Activated CD8-positive, alpha-beta memory T cell treated with anti-CD3 and anti-CD28 coated beads, Interleukin-2, amount 10 ng/mL, durations not matched to agents 7 days and 5 days (primary cell): Measurements from ENCODE around the gene XRCC2. TPM values are rescaled to one million over a fixed set of nuclear protein-coding genes. Genes with fewer than 3 reads are reported as not detected.

Experiments
- ATAC-seq: fragments of 150-1000 bp; cut with Tn5 transposase; one replicate; pipeline ENCODE4 v1.10.0; 2021; ENCODE audit warnings: moderate library complexity
- CTCF ChIA-PET: fragments of 350-600 bp; sonication (Branson Sonifier 250); formaldehyde crosslinking; loops from one replicate; lab custom pipeline; 2021; ENCODE audit warnings: antibody characterized with exemption; lab: Charles Lee
- DNase-seq: peaks from one replicate; pipeline ENCODE4 v3.0.0-alpha.2; 2020
- H3K27ac Mint-ChIP-seq: one replicate; pipeline ENCODE4 v1.8.0; 2021; ENCODE audit warnings: mild to moderate bottlenecking, mixed read lengths
- H3K27me3 Mint-ChIP-seq: one replicate; pipeline ENCODE4 v1.8.0; 2021; ENCODE audit warnings: mixed read lengths
- H3K36me3 Mint-ChIP-seq: one replicate; pipeline ENCODE4 v1.8.0; 2021; ENCODE audit warnings: mild to moderate bottlenecking, mixed read lengths
- H3K4me1 Mint-ChIP-seq: one replicate; pipeline ENCODE4 v1.8.0; 2021; ENCODE audit warnings: mixed read lengths
- H3K4me3 Mint-ChIP-seq: one replicate; pipeline ENCODE4 v1.8.0; 2021; ENCODE audit warnings: mild to moderate bottlenecking, moderate library complexity, mixed read lengths
- H3K9me3 Mint-ChIP-seq: one replicate; pipeline ENCODE4 v1.8.0; 2022; ENCODE audit warnings: low read depth, mixed read lengths
- total RNA-seq, 2 experiments: library from RNA; stranded (reverse); gene quantifications; one replicate each; pipeline ENCODE4 v1.2.3, GENCODE V29; 2021

XRCC2 gene
- total RNA-seq, 2 experiments from 2014 or later: 18.0 to 20.6 TPM

DNA sequence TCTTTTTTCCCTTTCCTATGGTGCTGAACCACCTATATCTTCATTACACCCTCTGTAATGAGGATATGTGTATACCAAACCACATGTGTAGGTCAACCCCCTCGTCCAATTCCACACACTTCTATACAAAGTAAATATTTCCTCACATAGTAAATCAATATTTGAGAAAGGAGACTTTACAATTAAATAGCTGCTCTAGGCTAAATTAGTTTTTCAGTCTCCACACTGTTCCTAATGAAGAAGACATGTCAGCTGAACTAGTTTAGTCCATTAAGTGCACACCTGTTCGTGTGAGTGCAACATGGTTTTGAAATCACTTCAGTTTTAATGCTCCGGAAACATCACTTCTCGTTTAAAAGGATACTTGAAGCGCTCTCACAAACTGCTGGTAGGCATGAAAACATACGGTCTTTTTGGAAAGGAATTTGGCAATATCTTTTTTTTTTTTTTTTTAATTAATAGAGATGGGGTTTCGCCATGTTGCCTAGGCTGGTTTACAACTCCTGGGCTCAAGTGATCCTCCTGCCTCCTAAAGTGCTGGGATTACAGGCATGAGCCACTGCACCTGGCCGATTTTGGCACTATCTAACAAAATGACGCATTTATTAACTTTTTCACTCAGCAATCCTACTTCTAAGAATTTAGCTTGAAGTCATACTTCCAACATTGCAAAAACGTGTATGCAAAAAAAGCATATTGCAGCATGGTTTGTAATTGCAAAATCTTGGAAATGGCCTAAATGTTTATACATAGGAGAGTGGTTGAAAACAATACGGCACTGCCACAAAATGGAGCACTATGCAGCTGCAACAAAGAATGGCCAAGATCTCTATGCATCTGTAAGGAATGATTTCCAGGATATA, 2.1 kb upstream of the XRCC2 start:
- no peak for DNase-seq
- peaks cover 8% of the 10 kb centered on the region for H3K36me3 Mint-ChIP-seq
- H3K9me3 Mint-ChIP-seq: no peaks in the 10 kb centered on the region
- H3K4me1 Mint-ChIP-seq: peaks cover 15% of the 10 kb centered on the region
- H3K4me3 Mint-ChIP-seq: no peak overlapping the region
- CTCF ChIA-PET: interaction anchor here (0.7 kb wide), 1 partner anchor 342 kb away, joined by 3 read pairs; no protein-coding TSS in a partner anchor
- H3K27me3 Mint-ChIP-seq: no peaks in the 10 kb centered on the region
- no peak for ATAC-seq
- no peak overlapping the region for H3K27ac Mint-ChIP-seq

DNA sequence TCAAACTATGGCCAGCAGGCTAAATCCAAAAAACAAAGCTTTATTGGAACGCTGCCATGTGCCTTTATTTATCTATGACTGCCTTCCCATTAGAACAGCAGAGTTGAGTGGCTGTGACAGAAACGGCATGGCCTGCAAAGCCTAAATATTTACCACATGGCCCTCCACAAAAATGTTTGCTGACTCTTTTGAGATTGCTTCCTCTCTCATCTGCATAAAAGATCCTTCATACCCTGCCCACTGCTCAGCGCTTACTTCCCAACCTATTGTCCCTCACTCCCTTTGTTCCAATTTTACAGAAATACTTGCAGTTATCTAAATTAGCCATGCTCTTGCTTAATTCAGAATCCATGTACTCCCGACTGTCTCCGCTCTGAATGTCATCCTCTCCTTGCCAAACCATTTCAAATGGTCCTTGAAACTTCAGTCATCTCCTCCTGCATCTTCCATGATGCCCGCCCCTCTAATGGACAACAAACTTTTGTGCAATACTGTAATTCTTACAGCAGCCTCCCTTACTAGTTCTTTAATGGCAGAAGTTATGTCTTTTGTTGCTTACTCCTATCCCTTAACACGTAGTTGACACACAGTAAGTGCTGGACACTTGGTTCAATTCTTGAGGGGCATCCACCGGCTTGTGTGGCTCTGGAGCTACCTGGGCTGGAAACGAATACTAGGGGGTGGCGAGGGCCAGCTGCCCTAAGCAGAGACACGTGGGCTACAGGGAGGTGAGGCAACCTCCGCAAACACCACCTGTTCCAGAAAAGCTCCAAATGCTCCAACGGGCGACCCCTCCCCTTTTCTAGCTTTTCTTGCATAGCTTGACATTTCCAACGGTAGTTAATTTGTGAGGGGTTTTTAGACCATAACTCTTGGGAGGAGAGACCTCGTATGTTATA, 832 bp downstream of the XRCC2 start:
- CTCF ChIA-PET: interaction anchor here (1.0 kb wide), 1 partner anchor 15 kb away, joined by 4 read pairs; no protein-coding TSS in a partner anchor
- peaks cover 22% of the 10 kb centered on the region for H3K4me1 Mint-ChIP-seq
- peak overlapping the region; percentile 97 for H3K4me3 Mint-ChIP-seq
- peak overlapping the region; percentile 99 for H3K27ac Mint-ChIP-seq
- ATAC-seq: peak; percentile 37
- peak; percentile 52 for DNase-seq
- H3K36me3 Mint-ChIP-seq: peaks cover 19% of the 10 kb centered on the region
- H3K27me3 Mint-ChIP-seq: no peaks in the 10 kb centered on the region
- no peaks in the 10 kb centered on the region for H3K9me3 Mint-ChIP-seq

DNA sequence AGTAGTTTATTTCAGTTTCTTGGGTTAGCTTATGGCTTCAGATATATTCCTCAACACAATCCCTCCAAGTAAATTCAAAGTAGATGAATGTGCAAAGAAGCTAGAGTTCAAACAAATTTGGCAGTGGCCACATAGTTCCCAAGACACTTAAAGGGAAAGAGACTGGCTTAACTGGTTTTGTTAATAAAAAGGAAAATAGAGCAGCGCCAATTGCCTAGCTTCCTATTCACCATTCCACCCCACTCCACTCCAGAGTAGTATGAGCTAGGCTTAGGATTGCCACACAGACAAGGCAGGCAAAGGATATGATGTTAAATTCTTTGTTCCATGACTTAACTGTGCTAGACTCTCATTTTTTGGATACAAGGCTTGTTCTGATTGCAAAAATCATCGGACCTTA, 2.0 kb downstream of the XRCC2 start:
- DNase-seq: no peak
- peaks cover 26% of the 10 kb centered on the region for H3K36me3 Mint-ChIP-seq
- H3K27me3 Mint-ChIP-seq: no peaks in the 10 kb centered on the region
- H3K27ac Mint-ChIP-seq: no peak overlapping the region
- no peaks in the 10 kb centered on the region for H3K9me3 Mint-ChIP-seq
- H3K4me3 Mint-ChIP-seq: no peak overlapping the region
- H3K4me1 Mint-ChIP-seq: peaks cover 23% of the 10 kb centered on the region
- CTCF ChIA-PET: no interaction called here
- ATAC-seq: no peak

DNA sequence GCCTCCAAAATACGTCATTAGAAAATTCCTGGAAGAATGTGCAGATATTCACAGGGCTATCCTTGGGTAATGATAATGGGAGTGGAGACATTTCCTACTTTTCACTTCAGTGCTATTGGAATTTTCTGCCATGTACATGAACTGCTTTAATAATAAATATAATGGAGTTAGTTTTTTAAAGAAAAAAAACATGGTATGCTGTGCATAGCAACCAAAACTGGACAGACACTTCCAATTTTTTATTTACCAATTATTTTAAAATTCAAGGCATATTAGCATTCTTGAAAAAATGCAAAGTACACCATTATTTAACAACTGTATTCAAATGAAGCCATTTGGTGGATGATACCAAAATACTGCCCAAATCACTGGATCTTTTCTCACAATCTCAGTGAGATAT, 3.3 kb downstream of the XRCC2 start:
- ATAC-seq: no peak
- Mint-ChIP-seq H3K27me3 (no peaks in the 10 kb centered on the region), H3K36me3 (peaks cover 35% of the 10 kb centered on the region), H3K4me3 (no peak overlapping the region), H3K9me3 (no peaks in the 10 kb centered on the region), H3K4me1 (peaks cover 30% of the 10 kb centered on the region), H3K27ac (no peak overlapping the region)
- CTCF ChIA-PET: no interaction called here
- no peak for DNase-seq

DNA sequence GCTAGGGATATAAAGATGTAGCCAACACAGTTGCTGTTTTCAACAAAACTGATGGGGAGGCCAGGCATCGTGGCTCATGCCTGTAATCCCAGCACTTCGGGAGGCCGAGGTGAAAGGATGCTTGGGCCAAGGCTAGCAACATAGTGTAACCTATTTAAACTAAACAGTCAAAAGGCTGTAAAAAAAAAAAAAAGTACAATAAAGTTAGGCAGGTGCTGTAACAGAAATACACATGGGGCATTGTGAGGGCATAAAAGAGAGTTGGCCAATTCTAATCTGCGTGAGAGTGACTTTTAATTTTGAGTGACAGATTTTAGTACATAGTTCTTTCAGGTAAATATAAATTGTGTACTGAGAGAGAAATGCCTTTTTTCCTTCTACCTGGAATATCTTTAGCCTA, 6.2 kb downstream of the XRCC2 start:
- no peak for ATAC-seq
- H3K36me3 Mint-ChIP-seq: peaks cover 39% of the 10 kb centered on the region
- H3K4me1 Mint-ChIP-seq: peaks cover 22% of the 10 kb centered on the region
- no peak overlapping the region for H3K27ac Mint-ChIP-seq
- H3K27me3 Mint-ChIP-seq: no peaks in the 10 kb centered on the region
- DNase-seq: no peak
- no peak overlapping the region for H3K4me3 Mint-ChIP-seq
- H3K9me3 Mint-ChIP-seq: no peaks in the 10 kb centered on the region
- CTCF ChIA-PET: no interaction called here

DNA sequence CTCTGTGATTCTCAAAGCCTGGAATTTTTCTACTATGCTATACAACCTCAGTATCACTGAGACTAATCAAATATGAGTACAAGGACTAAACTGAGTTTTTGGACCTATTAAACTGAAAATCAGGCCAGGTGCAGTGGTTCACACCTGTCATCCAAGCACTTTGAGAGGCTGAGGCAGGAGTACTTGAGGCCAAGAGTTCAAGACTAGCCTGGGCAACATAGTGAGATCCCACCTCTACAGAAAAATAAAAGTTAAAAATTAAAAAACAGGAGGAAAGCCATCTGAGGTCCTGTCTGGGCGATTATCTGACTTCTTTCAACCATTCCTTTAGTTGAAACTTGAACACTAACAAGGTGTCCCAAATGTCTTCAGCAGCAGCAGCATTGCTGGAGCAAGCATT, 7.0 kb downstream of the XRCC2 start:
- H3K27ac Mint-ChIP-seq: no peak overlapping the region
- DNase-seq (no peak), ATAC-seq (no peak)
- peaks cover 18% of the 10 kb centered on the region for H3K4me1 Mint-ChIP-seq
- H3K9me3 Mint-ChIP-seq: no peaks in the 10 kb centered on the region
- CTCF ChIA-PET: no interaction called here
- H3K27me3 Mint-ChIP-seq: no peaks in the 10 kb centered on the region
- H3K4me3 Mint-ChIP-seq: no peak overlapping the region
- peaks cover 39% of the 10 kb centered on the region for H3K36me3 Mint-ChIP-seq

DNA sequence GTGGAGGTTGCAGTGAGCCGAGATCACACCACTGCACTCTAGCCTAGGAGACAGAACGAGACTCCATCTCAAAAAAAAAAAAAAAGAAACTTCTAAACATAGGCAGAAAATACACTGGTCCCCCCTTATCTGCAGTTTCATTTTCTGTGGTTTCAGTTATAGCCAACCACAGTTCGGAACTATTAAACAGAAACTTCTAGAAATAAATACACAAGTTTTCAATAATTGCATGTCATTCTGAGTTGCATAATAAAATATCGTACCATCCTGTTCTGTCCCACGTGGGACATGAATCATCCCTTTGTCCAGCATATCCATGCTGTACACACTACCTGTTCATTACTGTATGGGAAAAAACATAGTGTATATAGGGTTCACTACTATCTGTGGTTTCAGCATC, 8.0 kb downstream of the XRCC2 start:
- ATAC-seq: no peak
- H3K9me3 Mint-ChIP-seq: no peaks in the 10 kb centered on the region
- no peaks in the 10 kb centered on the region for H3K27me3 Mint-ChIP-seq
- H3K4me1 Mint-ChIP-seq: peaks cover 16% of the 10 kb centered on the region
- no peak for DNase-seq
- H3K27ac Mint-ChIP-seq: no peak overlapping the region
- no peak overlapping the region for H3K4me3 Mint-ChIP-seq
- CTCF ChIA-PET: no interaction called here
- H3K36me3 Mint-ChIP-seq: peaks cover 39% of the 10 kb centered on the region

DNA sequence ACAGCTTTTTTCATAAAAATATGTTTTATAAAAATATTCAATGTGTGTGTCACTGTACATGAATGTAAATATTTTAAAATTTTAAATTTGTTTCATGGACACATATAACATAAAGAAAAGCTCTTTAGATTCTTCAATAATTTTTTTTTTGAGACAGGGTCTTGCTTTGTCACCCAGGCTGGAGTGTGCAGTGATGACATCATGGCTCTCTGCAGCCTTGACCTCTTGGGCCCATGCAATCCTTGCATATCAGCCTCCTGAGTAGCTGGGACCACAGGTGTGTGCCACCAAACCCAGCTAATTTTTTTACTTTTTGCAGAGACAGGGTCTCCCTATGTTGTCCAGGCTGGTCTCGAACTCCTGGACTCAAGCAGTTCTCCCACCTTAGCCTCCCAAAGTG, 9.9 kb downstream of the XRCC2 start:
- CTCF ChIA-PET: no interaction called here
- H3K4me3 Mint-ChIP-seq: no peak overlapping the region
- no peaks in the 10 kb centered on the region for H3K9me3 Mint-ChIP-seq
- H3K4me1 Mint-ChIP-seq: peaks cover 10% of the 10 kb centered on the region
- H3K27me3 Mint-ChIP-seq: no peaks in the 10 kb centered on the region
- ATAC-seq: no peak
- H3K36me3 Mint-ChIP-seq: peaks cover 41% of the 10 kb centered on the region
- DNase-seq: no peak
- H3K27ac Mint-ChIP-seq: no peak overlapping the region

DNA sequence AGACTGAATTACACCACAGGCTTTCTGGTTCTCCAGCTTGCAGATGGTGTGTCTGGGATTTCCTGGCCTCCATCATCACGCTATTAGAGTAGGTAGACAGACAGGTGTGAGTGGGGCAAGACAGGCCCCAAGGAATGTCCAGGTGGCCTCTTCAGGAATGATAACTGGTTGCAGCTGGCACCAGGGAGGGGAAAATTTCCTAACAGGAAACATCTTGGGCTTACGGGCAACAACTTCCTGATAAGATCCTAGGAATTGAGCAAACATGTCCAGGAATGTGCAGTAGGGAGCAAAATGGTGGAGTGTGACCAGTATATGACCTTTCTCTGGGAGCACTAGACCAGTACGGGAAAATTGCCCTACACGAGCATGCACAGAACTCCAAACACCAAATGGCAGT, 11.3 kb downstream of the XRCC2 start:
- Mint-ChIP-seq H3K27ac (no peak overlapping the region), H3K4me1 (peaks cover 8% of the 10 kb centered on the region), H3K9me3 (no peaks in the 10 kb centered on the region), H3K36me3 (peaks cover 44% of the 10 kb centered on the region), H3K4me3 (no peak overlapping the region), H3K27me3 (no peaks in the 10 kb centered on the region)
- no peak for DNase-seq
- CTCF ChIA-PET: no interaction called here
- no peak for ATAC-seq

DNA sequence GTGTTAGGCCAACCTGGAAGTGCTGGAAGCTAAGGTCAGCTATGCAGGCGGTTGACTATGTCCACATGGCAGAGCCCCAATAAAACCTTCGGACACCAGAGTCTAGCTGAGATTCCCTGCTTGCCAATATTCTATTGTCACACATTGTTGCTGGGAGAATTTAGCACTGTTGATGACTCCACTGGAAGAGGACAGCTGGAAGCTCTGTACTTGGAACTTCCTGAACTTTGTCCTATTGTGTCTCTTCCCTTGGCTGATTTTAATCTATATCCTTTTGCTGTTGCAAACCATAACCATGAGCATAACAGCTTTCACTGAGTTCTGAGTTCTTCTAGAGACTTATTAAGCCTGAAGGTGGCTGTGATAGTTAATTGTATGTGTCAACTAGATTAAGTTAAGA, 12.0 kb downstream of the XRCC2 start:
- H3K27ac Mint-ChIP-seq: no peak overlapping the region
- ATAC-seq: no peak
- H3K4me1 Mint-ChIP-seq: peaks cover 8% of the 10 kb centered on the region
- peaks cover 47% of the 10 kb centered on the region for H3K36me3 Mint-ChIP-seq
- CTCF ChIA-PET: no interaction called here
- no peak for DNase-seq
- no peaks in the 10 kb centered on the region for H3K9me3 Mint-ChIP-seq
- H3K4me3 Mint-ChIP-seq: no peak overlapping the region
- H3K27me3 Mint-ChIP-seq: no peaks in the 10 kb centered on the region

DNA sequence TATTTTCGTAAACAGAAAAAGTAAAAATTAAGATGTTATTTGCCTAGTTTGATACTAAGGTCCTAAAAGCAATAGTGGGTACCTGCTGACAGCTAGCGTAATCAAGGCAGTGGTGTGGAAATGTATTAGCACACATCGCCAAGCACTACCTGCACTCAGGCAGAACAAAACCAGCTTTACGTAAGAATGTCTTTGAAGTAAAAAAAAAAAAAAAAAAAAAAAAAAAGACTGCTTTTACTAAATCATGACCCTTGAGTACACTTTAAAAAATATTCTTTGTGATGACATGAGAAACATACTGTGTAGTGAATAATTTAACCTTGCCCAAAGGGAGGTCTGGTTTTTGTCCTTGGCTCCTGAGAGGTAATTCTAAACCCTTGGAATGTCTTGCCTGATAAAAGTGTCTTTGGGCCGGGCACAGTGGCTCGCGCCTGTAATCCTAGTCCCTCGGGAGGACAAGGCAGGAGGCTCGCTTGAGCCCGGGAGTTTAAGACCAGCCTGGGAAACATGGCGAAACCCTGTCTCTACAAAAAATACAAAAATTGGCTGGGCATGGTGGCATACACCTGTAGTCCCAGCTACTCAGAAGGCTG, 12.7 kb downstream of the XRCC2 start:
- DNase-seq (no peak), ATAC-seq (no peak)
- Mint-ChIP-seq H3K27me3 (no peaks in the 10 kb centered on the region), H3K36me3 (peaks cover 48% of the 10 kb centered on the region), H3K9me3 (no peaks in the 10 kb centered on the region), H3K4me3 (no peak overlapping the region), H3K27ac (no peak overlapping the region), H3K4me1 (peaks cover 4% of the 10 kb centered on the region)
- CTCF ChIA-PET: no interaction called here

DNA sequence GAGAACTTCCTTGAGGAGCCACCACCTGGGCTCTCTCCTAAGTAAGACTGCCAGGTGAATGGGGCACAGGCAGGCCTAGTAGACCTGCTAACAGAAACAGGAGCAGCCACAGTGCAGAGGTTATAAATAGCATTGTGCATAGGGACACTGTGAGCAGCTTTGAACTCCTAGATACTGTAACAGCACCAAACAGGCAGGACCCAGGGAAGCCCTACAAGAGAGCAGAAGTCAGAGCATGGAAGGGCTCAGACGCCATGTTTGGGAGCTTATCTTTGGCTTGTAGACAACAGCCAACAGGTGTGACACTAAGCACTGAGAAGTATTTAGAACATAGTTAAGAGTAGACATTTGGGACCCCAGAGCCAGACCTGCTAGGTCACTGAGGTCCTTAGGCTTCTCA, 14.5 kb downstream of the XRCC2 start:
- no peaks in the 10 kb centered on the region for H3K9me3 Mint-ChIP-seq
- CTCF ChIA-PET: no interaction called here
- DNase-seq (no peak), ATAC-seq (no peak)
- no peaks in the 10 kb centered on the region for H3K4me1 Mint-ChIP-seq
- no peaks in the 10 kb centered on the region for H3K27me3 Mint-ChIP-seq
- no peak overlapping the region for H3K4me3 Mint-ChIP-seq
- peak overlapping the region; percentile 21 for H3K27ac Mint-ChIP-seq
- peaks cover 45% of the 10 kb centered on the region for H3K36me3 Mint-ChIP-seq

DNA sequence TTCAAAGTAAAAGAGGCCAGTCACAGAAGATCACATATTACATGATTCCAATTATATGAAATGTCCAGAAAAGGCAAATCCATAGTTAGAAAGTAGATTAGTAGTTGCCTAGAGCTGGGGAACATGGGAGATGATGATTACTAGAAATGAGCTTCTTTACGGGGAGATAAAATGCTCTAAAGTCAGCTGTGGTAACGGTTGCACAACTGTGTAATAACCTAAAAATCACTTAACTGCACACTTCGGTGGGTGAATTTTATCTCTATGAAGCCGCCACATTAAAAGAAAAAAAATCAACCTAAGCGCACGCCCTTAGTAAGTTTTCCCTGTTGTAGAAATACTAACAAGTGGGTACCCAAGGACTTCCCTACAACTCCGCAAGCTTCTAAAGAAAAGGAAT, 15.9 kb downstream of the XRCC2 start:
- CTCF ChIA-PET: interaction anchor here (0.9 kb wide), 1 partner anchor 15 kb away, joined by 4 read pairs; no protein-coding TSS in a partner anchor
- no peaks in the 10 kb centered on the region for H3K27me3 Mint-ChIP-seq
- DNase-seq (no peak), ATAC-seq (no peak)
- no peaks in the 10 kb centered on the region for H3K9me3 Mint-ChIP-seq
- peaks cover 48% of the 10 kb centered on the region for H3K36me3 Mint-ChIP-seq
- no peak overlapping the region for H3K4me3 Mint-ChIP-seq
- no peak overlapping the region for H3K27ac Mint-ChIP-seq
- H3K4me1 Mint-ChIP-seq: no peaks in the 10 kb centered on the region
